PC-3 (cell line): ENCODE measurements around the gene ASL. TPM values are rescaled to one million over a fixed set of nuclear protein-coding genes. Genes with fewer than 3 reads are reported as not detected.

ENCODE experiments used
- ATAC-seq: fragments of 200-7000 bp; cut with Tn5 transposase; 2 replicates; pipeline ENCODE4 v1.9.1; 2020; ENCODE audit warnings: mild to moderate bottlenecking, moderate library complexity
- BruUV-seq: library from RNA; stranded (reverse); fragments of 400-500 nt; replicated peaks from 2 replicates; lab custom pipeline; 2021; lab: Mats Ljungman, UMichigan
- CTCF ChIA-PET: fragments of 300-600 bp; sonication (Branson Sonifier 250); formaldehyde crosslinking; loops from one replicate; lab custom pipeline; 2022; ENCODE audit warnings: antibody characterized with exemption; lab: Charles Lee
- POLR2A ChIA-PET: fragments of 300-600 bp; sonication (Branson Sonifier 250); formaldehyde crosslinking; loops from one replicate; lab custom pipeline; 2022; ENCODE audit warnings: antibody characterized with exemption; ENCODE audit not compliant: unreplicated experiment; lab: Charles Lee
- DNase-seq: peaks from one replicate; pipeline ENCODE4 v3.0.0-alpha.2; 2015
- H2AFZ ChIP-seq: fragments of 300-600 bp; sonication (generic); 2 replicates; pipeline ENCODE4 v1.6.0; 2016; ENCODE audit warnings: antibody characterized with exemption, low read length
- H3F3A ChIP-seq: fragments of 300-600 bp; sonication (generic); one replicate; pipeline ENCODE4 v1.6.0; 2017; ENCODE audit warnings: antibody characterized with exemption, low read length, control low read depth, mild to moderate bottlenecking; ENCODE audit not compliant: unreplicated experiment
- H3K27ac ChIP-seq: fragments of 300-600 bp; sonication (generic); 2 replicates; pipeline ENCODE4 v1.5.1; 2016; ENCODE audit warnings: mild to moderate bottlenecking, low read length
- H3K27me3 ChIP-seq: fragments of 300-600 bp; sonication (generic); 2 replicates; pipeline ENCODE4 v1.6.1; 2016; ENCODE audit warnings: low read length, mixed read lengths
- H3K36me3 ChIP-seq: fragments of 300-600 bp; sonication (generic); 2 replicates; pipeline ENCODE4 v1.6.1; 2016; ENCODE audit warnings: low read depth, mixed run types, low read length, mixed read lengths
- H3K4me1 ChIP-seq: fragments of 300-600 bp; sonication (generic); 2 replicates; pipeline ENCODE4 v1.5.1; 2016; ENCODE audit warnings: low read length; ENCODE audit not compliant: insufficient read depth
- H3K4me2 ChIP-seq: fragments of 300-600 bp; sonication (generic); 2 replicates; pipeline ENCODE4 v1.6.0; 2016; ENCODE audit warnings: low read length
- H3K4me3 ChIP-seq: fragments of 300-600 bp; sonication (generic); 2 replicates; pipeline ENCODE4 v1.5.1; 2016; ENCODE audit warnings: mild to moderate bottlenecking, low read length, mixed read lengths
- H3K79me2 ChIP-seq: fragments of 300-600 bp; sonication (generic); 2 replicates; pipeline ENCODE4 v1.6.1; 2017; ENCODE audit warnings: low read length, mixed read lengths
- H3K9ac ChIP-seq: fragments of 300-600 bp; sonication (generic); 2 replicates; pipeline ENCODE4 v1.6.0; 2016; ENCODE audit warnings: mild to moderate bottlenecking, low read length
- H3K9me2 ChIP-seq: fragments of 300-600 bp; sonication (generic); replicated peaks from 2 replicates; pipeline ENCODE4 v1.6.1; 2016; ENCODE audit warnings: mixed run types, low read length, mixed read lengths
- H3K9me3 ChIP-seq: fragments of 300-600 bp; sonication (generic); 2 replicates; pipeline ENCODE4 v1.6.1; 2016; ENCODE audit warnings: low read length, mixed read lengths
- H4K20me1 ChIP-seq: fragments of 300-600 bp; sonication (generic); 2 replicates; pipeline ENCODE4 v1.6.1; 2016; ENCODE audit warnings: low read length, mixed read lengths
- CTCF ChIP-seq: fragments of 300-600 bp; sonication (generic); conservative IDR thresholded peaks from 2 replicates; pipeline ENCODE4 v1.5.1; 2017; ENCODE audit warnings: antibody characterized with exemption, low read depth, mild to moderate bottlenecking, low read length
- EZH2 ChIP-seq: fragments of 300-600 bp; sonication (generic); IDR thresholded peaks from one replicate; pipeline ENCODE4 v1.6.1; 2017; ENCODE audit warnings: antibody characterized with exemption, mild to moderate bottlenecking, low read length; ENCODE audit not compliant: unreplicated experiment
- EZH2phosphoT487 ChIP-seq: fragments of 300-600 bp; sonication (generic); IDR thresholded peaks from 2 replicates; pipeline ENCODE4 v1.6.1; 2018; ENCODE audit warnings: mild to moderate bottlenecking, antibody characterized with exemption, low read length, borderline replicate concordance
- intact Hi-C: fragments of 100-400 bp; cut with micrococcal nuclease; formaldehyde crosslinking; loops from 2 replicates; pipeline ENCODE4 v1.9.0; 2023
- total RNA-seq: library from RNA; depleted of rRNA; stranded (reverse); fragments of >200 nt; gene quantifications from 2 replicates; pipeline ENCODE4 v1.2.3, GENCODE V29; 2014

Gene ASL
- total RNA-seq, 1 experiment from 2014 or later: 55.9 TPM

- Histone ChIP-seq H3K79me2 (no peaks in the 10 kb centered on the region), H3K4me3 (no peak overlapping the region), H3K27me3 (no peaks in the 10 kb centered on the region), H3K4me1 (peaks cover 7% of the 10 kb centered on the region), H4K20me1 (no peaks in the 10 kb centered on the region), H3K36me3 (no peaks in the 10 kb centered on the region), H2AFZ (no peak overlapping the region), H3K27ac (no peak overlapping the region), H3F3A (no peaks in the 10 kb centered on the region), H3K9ac (no peak overlapping the region), H3K4me2 (no peak overlapping the region), H3K9me2 (no peaks in the 10 kb centered on the region), H3K9me3 (no peaks in the 10 kb centered on the region)
- TF ChIP-seq CTCF (no peak), EZH2phosphoT487 (no peak), EZH2 (no peak)
- intact Hi-C loops: no loop called here
- CTCF ChIA-PET: no interaction called here
- no TSS peak for BruUV-seq
- POLR2A ChIA-PET: interaction anchor here (0.5 kb wide), 1 partner anchor 1048 kb away, joined by 10 read pairs; the partner anchor contains the start of gene ERV3-1
- no peak for ATAC-seq
- no peak for DNase-seq
These were observed 21.6 kb upstream of the ASL start for GRCh38 chr7:66054063-66054462.

- H3K9ac ChIP-seq: no peak overlapping the region
- no peak for DNase-seq
- H3K27me3 ChIP-seq: no peaks in the 10 kb centered on the region
- H3F3A ChIP-seq: no peaks in the 10 kb centered on the region
- TF ChIP-seq EZH2 (no peak), EZH2phosphoT487 (no peak), CTCF (no peak)
- intact Hi-C loops: no loop called here
- H3K79me2 ChIP-seq: no peaks in the 10 kb centered on the region
- peaks cover 7% of the 10 kb centered on the region for H3K4me1 ChIP-seq
- no peaks in the 10 kb centered on the region for H3K9me2 ChIP-seq
- no peaks in the 10 kb centered on the region for H3K36me3 ChIP-seq
- H2AFZ ChIP-seq: no peak overlapping the region
- no peak for ATAC-seq
- CTCF ChIA-PET: no interaction called here
- H3K4me3 ChIP-seq: no peak overlapping the region
- H3K4me2 ChIP-seq: no peak overlapping the region
- no peaks in the 10 kb centered on the region for H4K20me1 ChIP-seq
- no peak overlapping the region for H3K27ac ChIP-seq
- no peaks in the 10 kb centered on the region for H3K9me3 ChIP-seq
- BruUV-seq: no TSS peak
- POLR2A ChIA-PET: no interaction called here
These were observed 20.2 kb upstream of the ASL start for GRCh38 chr7:66055321-66055956.

DNA sequence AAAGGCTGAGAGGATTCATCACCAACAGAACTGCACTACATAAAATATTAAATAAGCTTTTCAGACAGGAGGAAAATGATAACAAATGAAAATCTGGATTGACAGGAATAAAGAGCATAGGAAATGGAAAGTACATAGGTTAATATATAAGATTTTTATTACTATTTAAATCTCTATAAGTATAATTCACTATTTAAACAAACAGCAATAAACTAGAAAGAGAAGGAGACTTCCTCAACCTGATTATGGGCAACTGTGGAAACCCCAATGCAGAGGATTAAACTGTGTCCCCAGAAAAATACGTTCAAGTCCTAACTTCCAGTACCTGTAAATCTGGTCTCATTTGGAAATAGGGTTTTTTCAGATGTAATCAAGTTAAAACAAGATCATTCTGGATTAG lies 14.8 kb upstream of the ASL start:
- ATAC-seq (no peak), DNase-seq (no peak)
- no peak overlapping the region for H3K27ac ChIP-seq
- no TSS peak for BruUV-seq
- TF ChIP-seq EZH2phosphoT487 (no peak), EZH2 (no peak), CTCF (no peak)
- H3K79me2 ChIP-seq: no peaks in the 10 kb centered on the region
- no peaks in the 10 kb centered on the region for H3K4me1 ChIP-seq
- no peaks in the 10 kb centered on the region for H3K9me2 ChIP-seq
- no peaks in the 10 kb centered on the region for H4K20me1 ChIP-seq
- H2AFZ ChIP-seq: no peak overlapping the region
- intact Hi-C loops: no loop called here
- no peak overlapping the region for H3K4me2 ChIP-seq
- POLR2A ChIA-PET: interaction anchor here (0.5 kb wide), 1 partner anchor 609 kb away, joined by 4 read pairs; no protein-coding TSS in a partner anchor
- no peak overlapping the region for H3K4me3 ChIP-seq
- H3K36me3 ChIP-seq: no peaks in the 10 kb centered on the region
- CTCF ChIA-PET: no interaction called here
- H3F3A ChIP-seq: no peaks in the 10 kb centered on the region
- H3K9me3 ChIP-seq: no peaks in the 10 kb centered on the region
- no peaks in the 10 kb centered on the region for H3K27me3 ChIP-seq
- no peak overlapping the region for H3K9ac ChIP-seq
